ENCODE data around the gene GRIA3.
"Not testable (repeated sequence)": the region's sequence is repeated elsewhere in the genome, so short reads cannot be mapped to it uniquely, and the experiment has no call there.

The GRIA3 gene

DNA sequence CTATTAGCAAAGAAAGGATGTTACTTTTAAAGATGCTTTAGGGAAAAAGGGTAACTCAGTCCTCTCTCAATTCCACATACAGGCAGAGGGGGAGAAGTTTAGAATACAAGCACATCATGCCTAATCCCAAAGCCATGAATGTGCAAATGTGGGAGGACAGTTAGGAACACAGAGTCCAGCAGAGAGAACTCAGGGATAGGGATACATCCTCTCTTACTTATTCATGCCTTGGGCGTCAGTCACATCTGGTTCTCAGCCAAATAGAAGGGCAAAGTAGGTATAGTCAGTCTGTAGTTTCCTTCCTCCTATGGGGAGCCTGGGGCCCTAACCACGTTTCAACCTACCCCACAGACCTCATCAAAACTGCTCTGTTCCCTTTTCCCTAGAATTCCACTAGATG lies 87.8 kb downstream of the GRIA3 start:
- no peak for DNase-seq (ENCODE audit: low read depth in 1 of 2, low spot score in 1 of 2)

DNA sequence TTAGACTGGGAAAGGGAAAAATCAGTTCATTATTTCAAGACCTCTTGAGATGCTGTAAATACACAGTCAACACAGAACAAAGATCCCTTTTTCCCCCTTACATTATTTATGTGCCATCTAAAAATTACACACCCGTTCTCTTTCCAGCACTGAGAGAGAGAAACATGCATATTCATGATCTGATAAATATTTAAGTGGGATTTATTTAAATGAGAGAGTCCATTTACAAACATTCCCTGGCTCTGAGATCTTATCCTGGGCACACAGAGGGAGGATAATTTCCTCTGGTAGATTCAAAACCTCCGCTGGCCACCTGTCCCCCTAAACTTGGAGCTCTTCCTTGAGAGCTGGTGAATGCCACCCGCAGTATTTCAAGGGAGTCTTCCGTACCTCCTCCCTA lies 88.6 kb downstream of the GRIA3 start:
- DNase-seq (ENCODE audit: low read depth in 1 of 2, low spot score in 1 of 2): no peak

DNA sequence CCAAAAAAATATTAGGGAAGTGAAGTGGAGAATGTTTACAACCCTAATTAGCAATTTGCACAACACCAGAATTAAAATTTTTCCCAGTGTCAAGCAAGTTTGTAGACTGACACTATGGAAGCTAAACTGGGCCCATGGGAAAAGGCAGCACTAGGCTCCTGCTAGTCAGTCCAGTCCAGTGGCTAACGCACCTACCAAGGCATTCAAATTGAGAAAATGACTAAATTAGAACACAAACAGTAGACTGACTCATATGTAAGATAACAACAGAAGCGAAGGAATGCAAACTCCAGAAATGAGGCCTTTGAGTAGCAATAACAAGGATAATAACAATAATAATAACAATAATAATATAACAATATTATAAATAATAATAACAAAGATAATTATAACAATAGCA lies 90.7 kb downstream of the GRIA3 start:
- DNase-seq (ENCODE audit: low read depth in 1 of 2, low spot score in 1 of 2): no peak

DNA sequence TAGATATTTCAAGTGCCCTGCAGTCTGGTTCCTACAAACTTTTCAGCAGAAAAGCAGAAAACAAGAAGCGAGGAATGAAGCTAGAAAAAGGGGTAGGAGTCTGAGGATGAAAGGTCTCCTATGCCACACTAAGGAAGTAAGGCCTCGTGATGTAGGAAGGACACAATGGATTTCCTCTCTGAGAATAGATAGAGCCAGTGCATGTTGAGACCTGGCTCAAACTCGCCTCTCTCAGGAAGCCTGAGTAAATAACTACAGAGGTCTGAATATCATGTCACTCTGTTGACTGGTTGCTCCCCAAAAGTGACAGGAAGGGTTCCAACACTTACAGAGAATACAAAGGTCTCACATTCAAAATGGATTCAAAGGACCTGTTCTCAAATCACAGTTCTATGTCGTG lies 93.3 kb downstream of the GRIA3 start:
- no peak for DNase-seq (ENCODE audit: low read depth in 1 of 2, low spot score in 1 of 2)

DNA sequence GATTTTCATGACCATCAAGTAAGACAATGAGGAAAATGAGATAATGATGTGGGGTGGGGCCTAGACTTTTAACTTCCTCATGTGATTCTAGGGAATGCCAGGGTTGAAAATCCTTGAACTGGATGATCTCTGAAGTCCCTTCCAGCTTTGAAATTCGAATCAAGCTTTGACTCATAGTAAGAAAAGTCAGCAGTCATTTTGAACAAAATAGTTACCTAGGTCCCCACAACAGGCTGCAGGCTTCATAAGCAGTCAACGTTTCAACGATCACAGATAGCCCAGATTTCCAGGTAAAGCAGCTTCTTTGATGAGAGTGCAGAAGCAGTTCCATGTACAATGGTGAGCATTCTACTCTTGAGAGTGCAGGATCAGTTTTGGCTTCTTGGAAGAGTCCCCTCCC lies 93.7 kb downstream of the GRIA3 start:
- DNase-seq (ENCODE audit: low read depth in 1 of 2, low spot score in 1 of 2): no peak

DNA sequence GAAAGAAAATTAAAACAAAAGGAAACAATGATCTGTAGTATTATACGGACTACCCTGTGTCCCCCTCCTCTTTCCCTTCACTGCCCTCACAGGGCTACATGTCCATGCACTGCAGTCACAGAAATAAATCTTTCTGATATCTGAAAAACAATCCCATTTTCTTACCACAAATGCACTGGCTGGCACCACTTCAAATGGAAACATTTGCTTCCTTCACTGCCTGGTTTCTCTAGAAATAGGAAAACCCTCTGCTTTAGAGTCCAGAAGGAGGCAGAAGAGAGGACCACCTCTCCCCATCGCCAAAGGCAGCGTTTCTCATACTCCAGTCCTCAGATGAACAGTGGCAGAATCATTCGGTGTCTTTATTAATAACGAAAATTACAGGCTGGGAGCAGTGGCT lies 98.2 kb downstream of the GRIA3 start:
- no peak for DNase-seq (ENCODE audit: low read depth in 1 of 2, low spot score in 1 of 2)

DNA sequence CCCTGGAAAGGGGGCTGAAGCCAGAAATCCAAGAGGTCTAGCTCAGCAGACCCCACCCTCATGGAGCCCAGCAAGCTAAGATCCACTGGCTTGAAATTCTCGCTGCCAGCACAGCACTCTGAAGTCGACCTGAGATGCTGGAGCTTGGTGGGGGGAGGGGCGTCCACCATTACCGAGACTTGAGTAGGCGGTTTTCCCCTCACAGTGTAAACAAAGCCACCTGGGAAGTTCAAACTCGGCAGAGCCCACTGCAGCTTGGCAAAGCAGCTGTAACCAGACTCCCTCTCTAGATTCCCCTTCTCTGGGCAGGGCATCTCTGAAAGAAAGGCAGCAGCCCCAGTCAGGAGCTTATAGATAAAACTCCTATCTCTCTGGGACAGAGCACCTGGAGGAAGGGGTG lies 99.3 kb downstream of the GRIA3 start:
- not testable (repeated sequence) for DNase-seq (ENCODE audit: low read depth in 1 of 2, low spot score in 1 of 2)

DNA sequence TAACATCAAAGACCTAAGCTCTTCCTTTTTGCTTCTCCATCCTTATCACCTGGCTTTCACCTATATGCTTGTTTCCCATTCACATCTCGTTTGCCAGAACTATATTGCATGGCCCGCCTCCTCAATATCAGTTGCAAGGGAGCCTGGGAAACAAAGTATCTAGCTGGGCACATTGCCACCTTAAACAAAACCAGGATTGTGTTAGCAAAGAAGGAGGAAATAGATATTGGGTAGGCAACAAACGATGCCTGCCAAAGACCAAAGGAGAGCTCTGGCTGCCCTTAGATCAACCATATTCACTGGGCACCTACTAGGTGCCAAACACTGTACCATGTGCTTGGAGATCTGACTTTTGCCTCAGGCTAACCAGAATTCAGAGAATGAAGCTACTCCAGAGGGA lies 107.5 kb downstream of the GRIA3 start:
- DNase-seq (ENCODE audit: low read depth in 1 of 2, low spot score in 1 of 2): no peak

DNA sequence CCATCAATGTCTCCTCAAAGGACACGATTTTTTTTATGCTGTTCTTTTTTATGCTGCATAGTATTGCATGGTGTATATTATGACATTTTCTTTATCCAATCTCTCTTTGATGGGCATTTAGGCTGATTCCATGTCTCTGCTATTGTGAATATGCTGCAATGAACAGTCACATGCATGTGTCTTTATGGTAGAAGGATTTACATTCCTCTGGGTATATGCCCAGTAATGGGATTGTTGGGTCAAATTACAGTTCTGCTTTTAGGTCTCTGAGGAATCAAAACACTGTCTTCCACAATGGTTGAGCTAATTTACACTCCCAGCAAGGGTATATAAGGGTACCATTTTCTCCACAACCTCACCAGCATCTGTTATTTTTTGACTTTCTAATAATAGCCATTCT lies 113.9 kb downstream of the GRIA3 start:
- DNase-seq (ENCODE audit: low read depth in 1 of 2, low spot score in 1 of 2): no peak

DNA sequence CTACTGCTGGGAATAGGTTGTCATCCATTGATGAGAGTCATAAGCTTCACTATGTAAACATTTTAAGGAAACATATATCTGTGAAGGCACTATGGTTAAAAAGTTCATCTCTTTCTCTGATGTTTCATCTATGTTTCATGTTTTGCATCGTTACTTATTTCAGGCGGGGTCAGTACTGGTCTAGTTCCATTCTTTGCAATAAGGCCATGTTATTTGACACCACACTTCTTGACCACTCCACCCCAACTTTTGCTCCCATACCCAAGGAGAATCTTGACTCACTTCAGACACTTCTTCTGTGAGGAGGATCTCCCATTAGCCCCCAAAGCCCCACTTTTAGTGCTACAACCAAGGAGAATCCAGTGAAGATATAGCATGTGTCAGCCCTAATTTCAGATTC lies 119.4 kb downstream of the GRIA3 start:
- no peak for DNase-seq (ENCODE audit: low read depth in 1 of 2, low spot score in 1 of 2)

DNA sequence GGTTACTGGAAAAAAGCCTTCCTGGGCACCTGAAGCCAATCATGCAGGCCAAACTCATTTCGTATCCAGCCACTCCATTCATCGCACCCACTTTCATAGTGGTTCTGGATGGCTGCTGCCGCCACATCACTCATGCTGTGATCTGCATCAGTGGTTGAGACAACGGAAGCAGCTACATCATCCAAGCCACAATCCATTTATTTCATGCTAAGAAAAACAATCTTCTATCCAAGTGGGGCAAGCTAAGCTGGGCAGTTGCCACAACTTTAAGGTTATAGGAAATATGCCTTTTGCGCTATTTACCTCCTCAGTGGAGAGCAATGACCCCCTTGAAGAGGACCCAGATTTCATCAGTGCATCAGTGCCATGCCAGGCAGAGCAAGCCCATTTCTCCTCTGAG lies 124.6 kb downstream of the GRIA3 start:
- DNase-seq (ENCODE audit: low read depth in 1 of 2, low spot score in 1 of 2): no peak

DNA sequence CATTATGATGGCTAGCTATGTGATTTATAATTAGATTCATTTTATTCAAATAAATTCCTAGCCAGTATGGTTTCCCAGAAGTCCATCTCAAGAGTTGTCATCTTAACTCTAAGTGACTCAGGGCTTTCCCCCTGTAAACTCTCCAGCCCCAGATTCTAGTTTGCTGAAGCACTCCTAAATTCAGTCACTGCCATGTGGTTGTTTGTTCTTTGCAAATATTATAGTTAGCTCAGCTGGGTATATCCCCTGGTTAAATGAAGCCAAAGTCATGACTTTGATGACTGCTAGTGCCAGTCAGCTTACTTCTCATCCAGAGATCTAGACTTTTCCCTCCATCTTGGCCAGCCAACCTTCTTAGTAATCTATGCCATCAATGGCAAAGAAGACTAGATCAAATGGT lies 126.0 kb downstream of the GRIA3 start:
- DNase-seq (ENCODE audit: low read depth in 1 of 2, low spot score in 1 of 2): no peak

DNA sequence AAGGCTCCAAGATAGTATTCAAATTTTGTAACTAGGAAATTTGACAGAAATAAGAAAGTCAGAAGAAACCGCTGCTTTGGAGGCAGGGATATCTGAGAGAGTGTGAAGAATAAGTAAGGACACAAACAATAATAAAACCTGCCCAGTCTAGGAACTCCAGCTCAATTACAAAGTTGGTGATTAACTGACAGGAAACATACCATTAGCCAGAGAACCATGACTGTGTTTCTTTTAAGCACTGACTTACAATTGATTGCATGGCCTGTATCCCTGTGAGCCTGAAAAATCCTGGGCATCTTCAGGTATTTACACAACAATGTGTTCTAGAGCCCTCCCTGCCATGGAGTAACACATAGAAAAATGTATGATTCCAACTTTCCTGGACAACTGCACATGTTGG lies 127.4 kb downstream of the GRIA3 start:
- no peak for DNase-seq (ENCODE audit: low read depth in 1 of 2, low spot score in 1 of 2)

DNA sequence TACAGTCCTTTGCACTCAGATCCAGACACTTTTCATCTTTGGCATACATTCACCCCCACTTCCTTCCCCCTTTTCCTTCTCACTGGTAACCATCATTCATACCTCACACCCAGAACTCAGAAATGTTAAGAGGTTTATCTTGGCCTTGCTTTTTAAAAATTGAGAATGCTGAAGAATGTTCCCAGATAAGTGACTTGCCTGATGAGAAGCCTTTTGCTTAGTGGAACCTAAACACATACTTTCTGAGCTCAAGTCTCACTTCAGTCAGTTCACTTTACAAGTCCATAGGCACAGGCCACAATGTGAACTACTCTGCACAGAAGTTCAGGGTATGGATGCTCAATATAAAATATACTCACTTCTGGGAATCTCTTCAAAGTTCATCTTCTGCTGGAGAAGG lies 129.4 kb downstream of the GRIA3 start:
- no peak for DNase-seq (ENCODE audit: low read depth in 1 of 2, low spot score in 1 of 2)

DNA sequence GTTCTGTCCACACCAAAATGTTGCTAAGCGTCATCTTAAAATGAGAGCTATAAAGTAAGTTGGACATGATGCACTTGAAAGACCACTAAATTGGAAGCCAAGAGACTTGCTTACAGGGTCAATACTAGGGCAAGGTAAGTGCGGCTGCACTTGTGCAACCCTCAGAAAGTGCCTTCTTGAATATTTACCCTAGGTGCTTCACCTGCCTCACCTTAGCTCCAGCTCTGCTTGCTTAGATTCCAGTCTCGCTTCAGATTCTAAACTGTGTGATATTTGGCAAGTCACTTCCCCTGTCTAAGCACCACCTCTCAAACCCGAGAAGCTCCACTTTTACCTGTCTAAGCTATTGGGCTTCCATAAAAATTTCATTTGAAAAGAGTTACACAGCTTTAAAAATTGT lies 136.5 kb downstream of the GRIA3 start:
- no peak for DNase-seq (ENCODE audit: low read depth in 1 of 2, low spot score in 1 of 2)

DNA sequence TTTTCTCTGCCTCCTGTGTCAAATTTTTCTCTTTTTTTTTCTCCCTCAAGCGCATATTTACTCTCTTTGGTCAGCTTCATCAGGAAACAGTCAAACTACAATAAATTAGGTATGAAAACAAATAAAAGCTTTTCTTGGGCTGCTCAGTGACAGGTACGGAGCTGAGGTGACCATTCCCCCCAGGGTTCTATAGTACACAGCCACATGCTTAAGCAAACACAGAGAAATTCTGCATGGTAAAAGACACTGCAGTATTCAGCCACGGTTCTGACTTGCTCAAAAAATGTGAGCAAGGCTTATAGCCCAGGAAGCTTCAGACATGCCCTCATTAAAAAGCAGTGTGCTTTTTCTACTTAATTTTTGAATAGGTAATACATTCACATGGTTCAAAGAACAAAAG lies 138.5 kb downstream of the GRIA3 start:
- DNase-seq (ENCODE audit: low read depth in 1 of 2, low spot score in 1 of 2): no peak

DNA sequence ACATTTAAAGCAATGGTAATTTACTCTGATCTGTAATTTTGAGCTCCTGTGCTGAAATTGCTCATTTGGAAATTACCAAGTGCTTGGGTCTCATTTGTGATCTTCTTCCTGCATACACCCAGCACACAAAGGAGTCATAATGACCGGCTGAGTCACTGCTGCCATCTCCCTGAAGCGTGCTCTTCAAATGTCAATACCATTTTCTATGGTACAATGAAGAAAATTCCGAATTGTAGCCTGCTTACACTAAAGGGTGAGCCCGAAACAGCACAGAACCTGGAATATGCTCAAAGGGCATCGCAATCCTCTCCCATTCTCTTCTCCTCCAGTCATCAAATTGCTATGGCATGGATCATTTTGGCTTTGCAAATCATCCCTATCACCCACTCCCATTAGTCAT lies 140.5 kb downstream of the GRIA3 start:
- no peak for DNase-seq (ENCODE audit: low read depth in 1 of 2, low spot score in 1 of 2)

DNA sequence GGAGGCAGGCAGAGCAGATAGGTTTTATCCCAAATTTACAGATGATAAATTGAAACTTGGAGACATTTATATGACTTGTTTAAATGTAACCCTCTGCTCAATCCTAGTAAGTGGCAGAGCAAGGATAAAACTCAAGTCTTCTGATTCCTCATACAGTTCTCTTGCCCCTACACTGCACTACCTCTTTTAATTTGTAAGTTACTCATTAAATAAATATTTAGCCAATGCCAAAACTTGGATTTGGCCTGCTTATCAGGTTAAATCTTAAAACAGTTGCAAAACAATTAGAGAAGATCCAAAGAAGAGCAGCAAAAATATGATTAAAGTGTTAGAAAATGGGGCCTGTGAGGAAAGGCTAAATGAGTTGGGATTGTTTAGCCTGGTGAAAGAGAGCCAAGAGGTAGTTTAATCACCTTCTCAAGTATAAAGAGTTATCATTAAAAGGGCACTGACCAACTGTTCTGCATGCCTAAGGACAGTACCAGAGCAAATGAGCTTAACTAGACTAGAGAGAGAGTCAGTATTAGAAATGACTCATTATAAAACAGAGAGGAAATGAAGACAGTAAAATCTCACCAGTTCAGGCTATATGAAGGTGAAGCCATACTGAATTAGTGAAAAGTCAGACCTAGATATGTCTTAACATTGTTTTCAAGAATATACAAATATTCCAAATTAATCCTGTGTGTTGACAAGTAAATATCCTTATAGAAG lies 146.3 kb downstream of the GRIA3 start:
- no peak for DNase-seq (ENCODE audit: low read depth in 1 of 2, low spot score in 1 of 2)

DNA sequence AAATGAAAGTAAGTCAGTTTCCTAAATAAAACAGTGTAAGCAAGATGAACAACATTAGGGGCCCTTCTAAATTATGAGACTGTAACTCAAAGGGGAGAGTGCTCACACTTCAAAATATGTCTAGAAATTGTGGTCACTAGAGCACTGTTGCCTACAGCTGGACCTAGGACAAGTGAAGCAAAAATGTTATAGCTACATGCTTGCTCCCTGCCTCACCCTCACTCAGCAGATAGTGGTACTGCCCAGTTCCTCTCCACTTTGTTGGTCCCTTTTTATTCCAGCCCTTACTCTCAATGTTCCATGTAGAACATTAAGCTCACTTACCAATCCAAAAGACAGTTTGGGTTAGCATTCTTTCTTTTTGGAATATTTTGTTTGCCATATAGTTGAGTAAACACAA lies 147.3 kb downstream of the GRIA3 start:
- DNase-seq (ENCODE audit: low read depth in 1 of 2, low spot score in 1 of 2): no peak

DNA sequence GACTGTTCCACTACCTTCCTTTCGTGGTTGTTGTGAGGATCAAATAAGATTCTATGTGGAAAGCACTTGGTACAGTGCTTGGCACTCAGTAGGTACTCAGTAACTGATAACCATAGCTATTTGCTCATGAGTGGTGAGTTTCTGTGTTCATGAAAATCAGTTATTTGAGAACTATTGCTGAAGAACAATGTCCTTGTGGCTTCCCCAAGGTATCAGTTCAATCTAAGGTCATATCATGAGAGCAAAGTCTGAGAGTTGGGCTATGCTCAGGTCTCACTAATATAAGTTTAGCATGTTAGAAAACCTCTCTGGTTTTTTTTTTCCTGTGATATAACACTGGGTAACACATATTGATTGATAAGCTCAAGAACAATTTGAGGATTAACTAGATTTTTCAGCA lies 147.8 kb downstream of the GRIA3 start:
- no peak for DNase-seq (ENCODE audit: low read depth in 1 of 2, low spot score in 1 of 2)

DNA sequence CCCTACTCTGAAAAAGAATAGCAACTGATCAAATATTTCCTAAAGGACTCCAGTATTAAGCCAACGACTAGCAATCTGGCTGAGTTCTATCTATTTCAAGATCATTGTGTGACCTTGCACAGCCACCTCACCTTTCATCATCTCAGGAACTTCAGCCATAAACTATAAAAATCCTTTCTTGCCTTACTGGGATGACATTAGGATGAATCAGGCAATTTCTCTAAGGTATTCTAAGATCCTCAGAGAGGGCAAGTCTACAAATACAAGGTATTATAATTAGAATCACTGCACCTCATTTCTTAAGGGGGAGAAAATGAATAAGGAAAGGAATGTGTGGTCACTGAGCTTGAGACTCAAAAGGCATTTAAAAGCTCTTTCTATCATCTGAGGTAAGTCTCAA lies 152.6 kb downstream of the GRIA3 start:
- DNase-seq (ENCODE audit: low read depth in 1 of 2, low spot score in 1 of 2): no peak

DNA sequence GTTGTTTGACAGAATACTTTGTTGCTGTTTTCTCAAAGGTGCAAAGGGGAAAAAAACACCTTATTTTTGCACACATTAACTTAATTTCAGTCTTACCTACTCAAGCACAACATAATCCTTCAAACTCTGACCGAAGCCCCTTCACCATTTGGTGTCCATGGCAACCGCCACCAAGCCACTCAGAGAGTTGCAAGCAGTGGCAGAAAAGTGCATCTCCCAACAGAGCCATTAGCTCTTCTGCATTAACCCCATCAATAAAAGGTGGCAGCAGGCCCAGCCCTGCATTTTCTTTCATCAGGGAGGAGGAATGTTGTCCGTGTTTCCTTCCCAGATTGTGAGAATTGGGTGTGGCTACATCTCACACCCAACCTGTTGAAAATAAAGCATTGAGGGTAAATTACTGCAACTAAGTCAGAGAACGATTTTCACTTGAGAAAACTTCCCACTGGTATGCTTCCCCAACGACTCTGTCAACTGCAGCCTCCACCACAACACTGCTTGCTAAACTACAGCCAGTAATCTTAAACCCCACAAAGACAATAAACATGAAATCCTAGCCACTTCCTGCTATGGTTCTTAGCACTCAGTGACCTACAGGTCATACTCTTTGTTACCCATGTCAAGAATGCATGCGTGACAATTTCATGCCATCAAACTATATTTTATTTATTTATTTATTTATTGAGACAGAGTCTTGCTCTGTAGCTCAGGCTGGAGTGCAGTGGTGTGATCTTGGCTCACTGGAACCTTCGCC lies 154.0 kb downstream of the GRIA3 start:
- DNase-seq (ENCODE audit: low read depth in 1 of 2, low spot score in 1 of 2): no peak

Measured in activated CD4-positive, alpha-beta T cell treated with anti-CD3 and anti-CD28 coated beads, Interleukin-2, amount 50 U/mL, for 24 hours (primary cell).